Activated T-helper 17 cell treated with anti-CD3 and anti-CD28 coated beads, Interleukin-2, amount 50 U/mL, for 72 hours (primary cell): ENCODE results near the gene FLOT2. TPM values are rescaled to one million over a fixed set of nuclear protein-coding genes. Genes with fewer than 3 reads are reported as not detected.
"Not testable (repeated sequence)": the region's sequence is repeated elsewhere in the genome, so short reads cannot be mapped to it uniquely, and the experiment has no call there.

ENCODE experiments used
- ATAC-seq: fragments of 150-1000 bp; cut with Tn5 transposase; replicated peaks from 2 replicates; pipeline ENCODE4 v1.10.0; 2021; ENCODE audit warnings: mild to moderate bottlenecking, moderate library complexity
- H3K27ac Mint-ChIP-seq: one replicate; pipeline ENCODE4 v1.8.0; 2022; ENCODE audit warnings: mixed read lengths
- H3K27me3 Mint-ChIP-seq: one replicate; pipeline ENCODE4 v1.8.0; 2022; ENCODE audit warnings: mixed read lengths
- H3K36me3 Mint-ChIP-seq: one replicate; pipeline ENCODE4 v1.8.0; 2022; ENCODE audit warnings: low read depth, mild to moderate bottlenecking, mixed read lengths
- H3K4me1 Mint-ChIP-seq: one replicate; pipeline ENCODE4 v1.8.0; 2022; ENCODE audit warnings: mixed read lengths
- H3K4me3 Mint-ChIP-seq: one replicate; pipeline ENCODE4 v1.8.0; 2022; ENCODE audit warnings: mild to moderate bottlenecking, mixed read lengths
- H3K9me3 Mint-ChIP-seq: one replicate; pipeline ENCODE4 v1.8.0; 2022; ENCODE audit warnings: mixed read lengths
- total RNA-seq, 2 donors: library from RNA; stranded (reverse); gene quantifications; one replicate each; pipeline ENCODE4 v1.2.3, GENCODE V29; 2022

Gene FLOT2
- total RNA-seq, 2 donors from 2014 or later: 85.8 to 113 TPM

GRCh38 chr17:28861393-28862203 is 35.9 kb downstream of the FLOT2 start:
- ATAC-seq: no peak
- Mint-ChIP-seq H3K4me1 (peaks cover 7% of the 10 kb centered on the region), H3K27ac (peak overlapping the region; percentile 47), H3K36me3 (peaks cover 57% of the 10 kb centered on the region), H3K27me3 (no peaks in the 10 kb centered on the region), H3K4me3 (no peak overlapping the region), H3K9me3 (no peaks in the 10 kb centered on the region)

GRCh38 chr17:28860363-28860808 is 37.1 kb downstream of the FLOT2 start:
- Mint-ChIP-seq H3K4me1 (peaks cover 7% of the 10 kb centered on the region), H3K9me3 (no peaks in the 10 kb centered on the region)
- ATAC-seq: no peak

GRCh38 chr17:28858801-28859355 is 38.7 kb downstream of the FLOT2 start:
- H3K27ac Mint-ChIP-seq: peak overlapping the region; percentile 86
- no peak overlapping the region for H3K4me3 Mint-ChIP-seq
- peaks cover 7% of the 10 kb centered on the region for H3K4me1 Mint-ChIP-seq
- no peaks in the 10 kb centered on the region for H3K9me3 Mint-ChIP-seq
- H3K36me3 Mint-ChIP-seq: peaks cover 63% of the 10 kb centered on the region
- no peaks in the 10 kb centered on the region for H3K27me3 Mint-ChIP-seq
- ATAC-seq: no peak

More at GRCh38 chr17:28860363-28860808, 37.1 kb downstream of the FLOT2 start:
- H3K4me3 Mint-ChIP-seq: no peak overlapping the region
- H3K27me3 Mint-ChIP-seq: no peaks in the 10 kb centered on the region
- peak overlapping the region; percentile 48 for H3K27ac Mint-ChIP-seq
- H3K36me3 Mint-ChIP-seq: peaks cover 63% of the 10 kb centered on the region

- H3K27me3 Mint-ChIP-seq: no peaks in the 10 kb centered on the region
- peaks cover 63% of the 10 kb centered on the region for H3K36me3 Mint-ChIP-seq
- H3K9me3 Mint-ChIP-seq: no peaks in the 10 kb centered on the region
- peaks cover 7% of the 10 kb centered on the region for H3K4me1 Mint-ChIP-seq
- ATAC-seq: peak; percentile 25
- peak overlapping the region; percentile 34 for H3K4me3 Mint-ChIP-seq
- H3K27ac Mint-ChIP-seq: peak overlapping the region; percentile 86
Observed at GRCh38 chr17:28857905-28858800, 39.4 kb downstream of the FLOT2 start.

GRCh38 chr17:28856028-28856574 is 41.4 kb downstream of the FLOT2 start:
- no peaks in the 10 kb centered on the region for H3K27me3 Mint-ChIP-seq
- H3K27ac Mint-ChIP-seq: peak overlapping the region; percentile 90
- H3K9me3 Mint-ChIP-seq: no peaks in the 10 kb centered on the region
- no peak for ATAC-seq
- peaks cover 7% of the 10 kb centered on the region for H3K4me1 Mint-ChIP-seq
- peak overlapping the region; percentile 87 for H3K4me3 Mint-ChIP-seq
- peaks cover 51% of the 10 kb centered on the region for H3K36me3 Mint-ChIP-seq

- peaks cover 43% of the 10 kb centered on the region for H3K36me3 Mint-ChIP-seq
- peaks cover 7% of the 10 kb centered on the region for H3K4me1 Mint-ChIP-seq
- ATAC-seq: no peak
- peak overlapping the region; percentile 90 for H3K27ac Mint-ChIP-seq
- H3K9me3 Mint-ChIP-seq: no peaks in the 10 kb centered on the region
- peak overlapping the region; percentile 87 for H3K4me3 Mint-ChIP-seq
- no peaks in the 10 kb centered on the region for H3K27me3 Mint-ChIP-seq
Observed at GRCh38 chr17:28855336-28855679, 42.2 kb downstream of the FLOT2 start.

- H3K27ac Mint-ChIP-seq: peak within 1 kb of the TSS; percentile 90
- no peaks in the 10 kb centered on the region for H3K9me3 Mint-ChIP-seq
- H3K4me1 Mint-ChIP-seq: peaks cover 7% of the 10 kb centered on the region
- peaks cover 37% of the 10 kb centered on the region for H3K36me3 Mint-ChIP-seq
- ATAC-seq: peak; percentile 99
- H3K27me3 Mint-ChIP-seq: no peaks in the 10 kb centered on the region
- H3K4me3 Mint-ChIP-seq: peak within 1 kb of the TSS; percentile 87
Observed at GRCh38 chr17:28854457-28855335, 42.8 kb downstream of the FLOT2 start, which contains the start of gene ERAL1. ERAL1 (plus strand) TSS chr17:28855016; CDS start chr17:28855035, 19 bp downstream.

GRCh38 chr17:28853295-28853694 is 44.2 kb downstream of the FLOT2 start:
- no peak for ATAC-seq
- H3K4me3 Mint-ChIP-seq: peak overlapping the region; percentile 87
- H3K9me3 Mint-ChIP-seq: no peaks in the 10 kb centered on the region
- H3K4me1 Mint-ChIP-seq: peaks cover 7% of the 10 kb centered on the region
- peaks cover 23% of the 10 kb centered on the region for H3K36me3 Mint-ChIP-seq
- no peak overlapping the region for H3K27ac Mint-ChIP-seq
- H3K27me3 Mint-ChIP-seq: no peaks in the 10 kb centered on the region

- H3K27ac Mint-ChIP-seq: no peak overlapping the region
- no peak overlapping the region for H3K4me3 Mint-ChIP-seq
Observed at GRCh38 chr17:28849281-28849680, 48.3 kb downstream of the FLOT2 start.

GRCh38 chr17:28848667-28849066 is 48.9 kb downstream of the FLOT2 start:
- H3K4me3 Mint-ChIP-seq, H3K9me3 Mint-ChIP-seq, H3K27me3 Mint-ChIP-seq, H3K36me3 Mint-ChIP-seq, H3K27ac Mint-ChIP-seq, H3K4me1 Mint-ChIP-seq: not testable (repeated sequence)
- ATAC-seq: peak; percentile 89

More at GRCh38 chr17:28849281-28849680, 48.3 kb downstream of the FLOT2 start:
- Mint-ChIP-seq H3K4me1 (no peaks in the 10 kb centered on the region), H3K36me3 (no peaks in the 10 kb centered on the region), H3K9me3 (no peaks in the 10 kb centered on the region), H3K27me3 (no peaks in the 10 kb centered on the region)
- ATAC-seq: peak; percentile 71

- ATAC-seq, H3K27ac Mint-ChIP-seq, H3K36me3 Mint-ChIP-seq: not testable (repeated sequence)
Observed at GRCh38 chr17:28846699-28847098, 50.8 kb downstream of the FLOT2 start.

GRCh38 chr17:28846231-28846630 is 51.3 kb downstream of the FLOT2 start:
- Mint-ChIP-seq H3K9me3 (no peaks in the 10 kb centered on the region), H3K27me3 (no peaks in the 10 kb centered on the region), H3K4me1 (peaks cover 9% of the 10 kb centered on the region), H3K27ac (no peak overlapping the region), H3K4me3 (no peak overlapping the region), H3K36me3 (peaks cover 9% of the 10 kb centered on the region)
- no peak for ATAC-seq

More at GRCh38 chr17:28846699-28847098, 50.8 kb downstream of the FLOT2 start:
- H3K4me1 Mint-ChIP-seq, H3K9me3 Mint-ChIP-seq, H3K27me3 Mint-ChIP-seq, H3K4me3 Mint-ChIP-seq: not testable (repeated sequence)

- no peak for ATAC-seq
- peak overlapping the region; percentile 99 for H3K27ac Mint-ChIP-seq
- no peaks in the 10 kb centered on the region for H3K9me3 Mint-ChIP-seq
- peaks cover 17% of the 10 kb centered on the region for H3K36me3 Mint-ChIP-seq
- peaks cover 13% of the 10 kb centered on the region for H3K4me1 Mint-ChIP-seq
- no peaks in the 10 kb centered on the region for H3K27me3 Mint-ChIP-seq
- peak overlapping the region; percentile 100 for H3K4me3 Mint-ChIP-seq
Observed at GRCh38 chr17:28843816-28844148, 53.8 kb downstream of the FLOT2 start.
